Adrenal gland (tissue), 12 donors: ENCODE results near the gene HEPHL1. TPM values are rescaled to one million over a fixed set of nuclear protein-coding genes. Genes with fewer than 3 reads are reported as not detected.
A peak's percentile ranks its signal among the peaks of the same experiment; 100 is the strongest.

Source experiments
- DNase-seq, 7 donors: peaks; one replicate each; pipeline ENCODE4 v3.0.0-alpha.2; 2019 to 2020
- H3K27ac ChIP-seq, 5 donors: fragments of 200-600 bp; sonication (generic) in 4 of 5; 1 replicate in 3 of 5; 2 replicates in 2 of 5; pipeline versions ENCODE4 v1.5.1 to v1.8.0; 2016 to 2020; ENCODE audit warnings: mild to moderate bottlenecking in 1 of 5
- H3K27me3 ChIP-seq: fragments of 200-600 bp; 2 replicates; pipeline ENCODE4 v1.8.0; 2021
- H3K36me3 ChIP-seq, 2 donors: fragments of 200-600 bp; replicated peaks in 1 of 2; 1 replicate in 1 of 2; 2 replicates in 1 of 2; pipeline versions ENCODE4 v1.5.1 to v1.8.0; 2018 to 2022
- H3K4me1 ChIP-seq, 2 donors: fragments of 200-600 bp; replicated peaks in 1 of 2; 1 replicate in 1 of 2; 2 replicates in 1 of 2; pipeline versions ENCODE4 v1.5.1 to v1.8.0; 2018 to 2021
- H3K4me3 ChIP-seq, 4 donors: fragments of 200-600 bp; sonication (generic) in 3 of 4; one replicate each; pipeline ENCODE4 v1.5.1; 2016 to 2018
- H3K9me3 ChIP-seq, 3 donors: fragments of 200-600 bp; sonication (generic) in 1 of 3; replicated peaks in 1 of 3; 1 replicate in 2 of 3; 2 replicates in 1 of 3; pipeline versions ENCODE4 v1.5.1 to v1.8.0; 2016 to 2021
- CTCF ChIP-seq, 6 experiments: fragments of 450-650 bp in 4 of 6; fragments of 200-600 bp in 2 of 6; sonication (generic) in 1 of 6; IDR thresholded peaks; 1 replicate in 5 of 6; 2 replicates in 1 of 6; pipeline versions ENCODE4 v1.5.1 to v1.8.0; 2016 to 2021; ENCODE audit warnings: antibody characterized with exemption in 6 of 6, mild to moderate bottlenecking in 2 of 6, moderate library complexity in 1 of 6
- POLR2A ChIP-seq, 2 donors: fragments of 450-650 bp; IDR thresholded peaks; one replicate each; pipeline ENCODE4 v1.6.1; 2017; ENCODE audit warnings: antibody characterized with exemption in 2 of 2, mild to moderate bottlenecking in 2 of 2, moderate library complexity in 1 of 2
- WGBS, 4 donors: extraction: QIAGEN DNeasy Blood & Tissue Kit in 2 of 4; methylation state at CpG; one replicate each; pipeline versions ENCODE4 v1.1.5 to v1.1.7; 2013 to 2017; 5-methylcytosine and 5-hydroxymethylcytosine counted together
- intact Hi-C, 2 donors: fragments of 100-400 bp; cut with DNase I; formaldehyde crosslinking; loops; one replicate each; pipeline versions ENCODE4 v1.14.1 to v1.15.0; 2022 to 2023
- polyA plus RNA-seq, 3 donors: library from polyadenylated mRNA; stranded (reverse); fragments of 200-250 nt in 2 of 3; fragments of 350-450 nt in 1 of 3; fragmentation: Illumina TruSeq in 1 of 3; extraction: RNeasy Lipid Tissue Mini Kit (QIAGEN cat#74804) in 1 of 3; gene quantifications; one replicate each; pipeline ENCODE4 v1.2.3, GENCODE V29; 2013 to 2014
- total RNA-seq, 9 donors: library from RNA; depleted of rRNA in 4 of 9; stranded (reverse); fragments of >200 nt in 4 of 9; fragments of 120-200 nt in 1 of 9; fragmentation: NEBNext Ultra II Directional in 1 of 9; extraction: Animal tissue kit (Norgen Biotek cat#: 25700) in 1 of 9; gene quantifications; one replicate each; pipeline versions ENCODE4 v1.1.0 to v1.2.4, GENCODE V29; 2013 to 2023
- donor health status: healthy with polysubstance abuse.
- donor health status: Bipolar disorder and iron deficiency.
- donor health status: DM: yes; HTN: yes; CAD: no.
- donor health status: DM: no; HTN: no; CAD: no.
- donor health status: DM: no; HTN: no; CAD: no.
- donor health status: DM: yes; HTN: yes; CAD: no.

The HEPHL1 gene
- total and polyA plus RNA-seq, 12 donors, result 0.06 TPM; not detected in 11

- intact Hi-C loops, result no loop called here
- WGBS, 4 donors, result 77 to 86% (median 83%) methylated on average over 6 of the region's 6 CpGs
- TF ChIP-seq CTCF (IDR thresholded peaks at IDR 0.05) (no peak), POLR2A (IDR thresholded peaks at IDR 0.05) (no peak)
- H3K27me3 ChIP-seq, result no peaks in the 10 kb centered on the region
- H3K36me3 ChIP-seq, result no peaks in the 10 kb centered on the region
- no peak overlapping the region for H3K27ac ChIP-seq
- H3K4me3 ChIP-seq, result no peak overlapping the region
- H3K4me1 ChIP-seq, result peaks cover 0 to 8% of the 10 kb centered on the region in 2 donors
- H3K9me3 ChIP-seq, result no peaks in the 10 kb centered on the region
- no peak for DNase-seq
These were observed 99.8 kb downstream of the HEPHL1 start for GRCh38 chr11:94120946-94121345.

GRCh38 chr11:94125407-94126115 is 104.4 kb downstream of the HEPHL1 start:
- H3K9me3 ChIP-seq, result no peaks in the 10 kb centered on the region
- intact Hi-C loops, result no loop called here
- H3K27me3 ChIP-seq, result no peaks in the 10 kb centered on the region
- WGBS, 4 donors, result 88 to 93% (median 92%) methylated on average over 7 to 8 of the region's 8 CpGs
- H3K4me3 ChIP-seq, result no peak overlapping the region
- no peak for DNase-seq
- TF ChIP-seq POLR2A (IDR thresholded peaks at IDR 0.05) (no peak), CTCF (IDR thresholded peaks at IDR 0.05) (no peak)
- peaks cover 16 to 18% of the 10 kb centered on the region in 2 donors for H3K4me1 ChIP-seq
- H3K36me3 ChIP-seq, result no peaks in the 10 kb centered on the region
- no peak overlapping the region for H3K27ac ChIP-seq

GRCh38 chr11:94127638-94128037 is 106.5 kb downstream of the HEPHL1 start:
- no peaks in the 10 kb centered on the region for H3K9me3 ChIP-seq
- H3K36me3 ChIP-seq, result no peaks in the 10 kb centered on the region
- H3K4me1 ChIP-seq, result peaks cover 33 to 39% of the 10 kb centered on the region in 2 donors
- H3K27me3 ChIP-seq, result no peaks in the 10 kb centered on the region
- peak overlapping the region in 2 of 4 donors; percentile 73 to 90 for H3K4me3 ChIP-seq
- intact Hi-C loops, result no loop called here
- H3K27ac ChIP-seq, result peak overlapping the region in 3 of 5 donors; percentile 94 to 96 (median 96)
- DNase-seq, result no peak
- no peak for TF ChIP-seq POLR2A (IDR thresholded peaks at IDR 0.05)
- no peak for TF ChIP-seq CTCF (IDR thresholded peaks at IDR 0.05)

GRCh38 chr11:94128291-94128745 is 107.2 kb downstream of the HEPHL1 start:
- peaks cover 35 to 42% of the 10 kb centered on the region in 2 donors for H3K4me1 ChIP-seq
- H3K4me3 ChIP-seq, result peak overlapping the region; percentile 17 to 90 (median 65)
- DNase-seq, result peak in 2 of 7 donors; percentile 49 to 75
- H3K27ac ChIP-seq, result peak overlapping the region; percentile 56 to 96 (median 94)
- no peaks in the 10 kb centered on the region for H3K27me3 ChIP-seq
- H3K9me3 ChIP-seq, result no peaks in the 10 kb centered on the region
- no peaks in the 10 kb centered on the region for H3K36me3 ChIP-seq
- no peak for TF ChIP-seq CTCF (IDR thresholded peaks at IDR 0.05)
- intact Hi-C loops, result no loop called here
- WGBS, 4 donors, result 0 to 1% (median 1%) methylated on average over 10 to 23 of the region's 23 CpGs
